HG03442 (cell line): ENCODE data around the gene ARHGAP18.

Experiments
- ATAC-seq: cut with Tn5 transposase; IDR thresholded peaks from one replicate; pipeline ENCODE4 v1.9.1; 2021; ENCODE audit warnings: mild to moderate bottlenecking, moderate library complexity; ENCODE audit not compliant: unreplicated experiment

ARHGAP18 gene

DNA sequence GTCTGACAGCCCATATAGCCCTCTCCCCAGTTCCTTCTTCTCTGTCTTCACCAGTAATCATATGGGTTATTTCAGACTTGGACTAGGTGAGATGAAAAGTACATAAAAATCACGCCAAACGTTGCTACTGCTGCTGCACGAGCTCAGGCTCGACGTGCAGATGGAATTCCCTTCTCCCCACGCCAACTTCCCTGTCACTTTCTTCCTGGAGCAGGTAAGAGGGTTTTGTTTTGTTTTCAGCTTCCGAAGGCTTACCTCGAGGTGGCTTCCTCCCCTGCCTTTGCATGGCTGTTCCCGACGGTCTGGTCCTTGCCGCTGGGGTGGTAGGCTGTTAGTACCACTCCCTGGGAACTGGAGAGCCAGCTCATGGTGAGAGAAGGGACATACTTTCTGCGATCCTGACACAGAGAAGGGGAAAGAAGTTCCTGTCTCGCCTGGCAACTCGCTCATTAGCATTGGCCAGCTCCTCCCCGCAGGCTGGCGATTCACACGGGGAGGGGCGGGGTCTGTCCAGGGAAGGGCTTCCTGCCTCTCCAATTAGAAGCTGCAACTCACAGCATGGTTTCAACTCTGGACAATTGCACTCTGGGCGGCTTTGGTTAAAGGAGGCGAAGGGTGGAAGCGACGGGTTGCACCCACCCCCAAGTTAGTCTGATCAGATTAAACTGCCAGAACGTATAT is at the start of gene ARHGAP18:
TSS of gene ARHGAP18 (minus strand) at position 409 of the 681 bp plus-strand sequence. CDS start at position 368, 41 bp downstream.
- ATAC-seq, result peak; percentile 94

GRCh38 chr6:129755787-129756186 is 45.8 kb upstream of the ARHGAP18 start:
- no peak for ATAC-seq

GRCh38 chr6:129754750-129755149 is 44.8 kb upstream of the ARHGAP18 start:
- no peak for ATAC-seq

DNA sequence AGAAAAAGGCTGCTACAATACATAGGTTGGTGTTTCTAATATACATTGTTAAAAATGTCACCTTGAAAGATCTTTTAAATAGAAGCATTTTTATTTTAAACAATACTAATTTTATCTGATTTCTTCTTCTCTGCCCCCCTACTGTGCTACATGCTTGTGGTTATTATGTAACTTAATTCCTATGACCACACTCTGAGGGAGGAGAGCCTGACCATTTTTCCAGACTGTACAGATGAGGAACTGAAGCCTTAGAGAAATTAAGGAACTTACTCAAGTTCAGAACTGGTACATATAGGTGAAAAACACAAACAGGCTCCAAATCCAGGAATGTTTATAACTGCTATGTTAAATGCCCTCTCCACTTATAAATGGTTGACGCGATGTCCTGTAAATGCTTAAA is 43.4 kb upstream of the ARHGAP18 start:
- no peak for ATAC-seq

DNA sequence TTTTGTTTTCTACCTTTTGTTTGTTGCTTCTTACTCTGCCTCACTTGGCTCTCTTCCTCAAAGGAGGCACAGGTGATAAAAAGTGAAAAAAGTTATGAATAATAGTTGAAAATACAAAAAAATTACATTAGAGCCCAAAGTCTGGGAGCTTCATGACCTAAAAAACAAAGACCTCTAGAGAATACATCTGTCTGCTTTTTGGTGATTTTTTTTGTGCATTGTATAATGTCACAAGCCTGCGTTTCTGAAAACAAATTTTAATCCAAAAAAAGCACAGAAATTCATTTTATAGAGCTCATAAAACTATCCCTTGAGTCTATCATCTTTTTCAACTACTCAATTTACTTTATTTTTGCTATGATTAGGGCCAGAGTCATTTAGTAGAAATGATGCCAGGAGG is 41.4 kb upstream of the ARHGAP18 start:
- ATAC-seq, result no peak

- ATAC-seq, result no peak
Observed at GRCh38 chr6:129750360-129750759, 40.4 kb upstream of the ARHGAP18 start.

DNA sequence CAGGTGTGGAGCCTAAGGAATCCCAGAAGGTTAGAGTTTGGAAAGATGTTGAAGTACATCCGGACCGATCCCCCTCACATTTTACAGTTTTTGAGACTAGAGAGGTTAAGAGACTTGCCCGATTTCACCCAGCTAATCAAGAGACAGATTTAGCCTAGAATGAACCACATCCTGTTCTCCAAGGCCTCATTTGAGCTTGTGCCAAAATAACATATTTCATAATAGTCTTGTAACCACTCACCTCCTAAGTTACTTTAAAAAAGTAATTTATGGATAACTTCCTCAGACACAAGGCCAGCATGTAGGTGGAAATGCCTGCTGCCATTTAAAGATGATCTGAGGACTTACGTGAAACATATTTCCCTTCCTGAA is 39.8 kb upstream of the ARHGAP18 start:
- ATAC-seq, result peak; percentile 38

- no peak for ATAC-seq
Observed at GRCh38 chr6:129748901-129749748, 39.1 kb upstream of the ARHGAP18 start.

GRCh38 chr6:129748212-129748900 is 38.4 kb upstream of the ARHGAP18 start:
- peak; percentile 90 for ATAC-seq

DNA sequence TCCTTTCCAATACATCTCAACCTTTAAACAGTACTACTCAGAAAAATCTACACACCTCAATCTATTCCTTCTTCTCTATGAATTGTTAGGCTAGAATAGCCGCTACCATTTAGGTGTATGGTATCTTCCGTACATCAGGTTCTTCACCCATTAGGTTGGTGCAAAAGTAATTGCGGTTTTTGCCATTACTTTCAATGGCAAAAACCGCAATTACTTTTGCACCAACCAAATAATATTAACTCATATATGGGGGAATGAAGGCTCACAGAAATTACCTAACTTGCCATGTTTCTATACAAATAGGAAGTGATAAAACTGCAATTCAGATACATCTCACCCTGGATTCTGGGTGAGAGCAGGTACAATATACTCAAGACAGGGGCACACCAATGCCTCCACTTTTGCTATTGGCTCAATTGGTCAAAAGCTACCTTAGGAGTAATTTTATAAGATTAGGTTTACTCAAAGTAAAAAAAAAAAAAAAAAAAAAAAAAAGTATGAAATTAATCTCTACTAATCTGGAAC is 37.7 kb upstream of the ARHGAP18 start:
- no peak for ATAC-seq

DNA sequence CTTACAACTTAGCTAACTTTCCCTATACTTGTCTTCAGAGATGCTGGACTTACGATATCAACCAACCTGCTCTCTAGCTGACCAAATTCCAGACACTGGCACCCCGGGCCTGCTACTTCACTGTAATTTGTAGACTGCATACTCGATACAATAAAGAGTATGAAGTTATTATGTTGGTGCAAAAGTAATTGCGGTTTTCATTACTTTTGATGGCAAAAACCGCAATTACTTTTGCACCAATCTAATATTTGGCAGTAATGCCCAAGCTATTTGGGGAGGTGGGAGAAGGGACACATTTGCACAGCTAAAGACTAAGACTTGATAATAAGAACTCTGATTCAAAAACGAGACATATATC is 34.9 kb upstream of the ARHGAP18 start:
- no peak for ATAC-seq

DNA sequence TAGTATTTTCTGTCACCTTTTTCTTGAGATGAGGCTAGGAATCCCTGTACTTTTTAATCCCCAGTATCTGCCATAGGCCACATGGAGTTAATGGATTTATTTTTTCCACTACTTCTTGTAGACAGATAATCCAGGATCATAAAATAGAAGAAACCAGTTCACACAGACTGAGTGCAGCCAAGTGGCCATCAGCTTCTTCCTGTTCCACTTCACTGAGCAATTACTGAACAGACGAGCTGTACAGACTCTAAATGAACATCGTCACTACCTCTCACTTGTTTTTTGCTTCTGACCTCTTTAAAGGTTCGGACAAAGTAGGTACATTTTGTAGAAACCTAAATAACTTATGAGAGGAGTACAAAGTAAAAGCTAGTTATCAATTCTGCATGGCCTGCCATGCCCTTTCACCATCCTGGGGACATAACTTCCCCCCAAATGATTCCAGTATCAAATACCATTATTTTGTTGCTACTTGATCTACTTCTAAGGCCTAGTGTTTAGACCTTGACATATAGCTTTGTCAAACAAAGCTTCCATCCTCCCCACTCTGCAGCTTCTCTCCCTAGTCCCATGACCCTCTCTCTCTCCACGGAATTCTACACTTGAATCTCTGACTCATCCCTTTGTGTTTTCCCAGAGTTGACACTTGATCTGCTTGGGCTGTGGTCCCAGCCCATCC is 34.4 kb upstream of the ARHGAP18 start:
- ATAC-seq, result no peak

DNA sequence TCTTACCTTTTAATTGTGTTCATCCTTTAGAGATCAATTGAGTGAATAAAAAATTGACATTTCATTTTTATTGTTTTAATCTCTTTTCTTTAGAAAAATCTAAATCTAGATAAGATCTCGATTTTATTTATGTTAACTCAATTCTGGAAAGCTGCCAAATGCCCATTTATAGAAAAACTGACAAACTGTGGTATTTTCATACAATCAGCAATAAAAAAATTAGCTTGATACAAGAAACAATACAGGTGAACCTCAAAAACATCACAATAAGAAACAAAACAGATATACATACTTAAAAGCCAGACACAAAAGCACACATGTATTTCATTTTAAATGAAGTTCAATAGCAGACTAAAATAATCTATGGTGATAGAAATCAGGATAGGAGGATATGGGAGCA is 30.0 kb upstream of the ARHGAP18 start:
- no peak for ATAC-seq

- no peak for ATAC-seq
Observed at GRCh38 chr6:129736105-129736504, 26.1 kb upstream of the ARHGAP18 start.

DNA sequence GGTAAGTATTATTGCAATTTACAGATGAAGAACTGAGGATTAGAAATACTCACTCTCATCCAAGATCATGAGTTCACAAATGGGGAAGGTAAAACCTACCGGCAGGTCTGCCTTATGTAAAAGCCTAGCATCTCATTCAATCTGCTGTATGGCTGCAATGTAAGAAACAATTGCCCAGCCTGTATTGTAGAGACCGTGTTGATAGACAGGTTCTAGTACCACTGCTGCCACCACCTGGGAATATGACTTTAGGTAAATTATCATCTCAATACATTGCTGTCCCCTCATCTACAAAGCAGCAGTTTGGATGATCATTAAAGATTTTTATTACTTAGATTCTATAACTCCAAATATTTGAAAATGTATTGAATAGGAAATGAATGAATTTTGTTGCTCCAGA is 23.3 kb upstream of the ARHGAP18 start:
- no peak for ATAC-seq

DNA sequence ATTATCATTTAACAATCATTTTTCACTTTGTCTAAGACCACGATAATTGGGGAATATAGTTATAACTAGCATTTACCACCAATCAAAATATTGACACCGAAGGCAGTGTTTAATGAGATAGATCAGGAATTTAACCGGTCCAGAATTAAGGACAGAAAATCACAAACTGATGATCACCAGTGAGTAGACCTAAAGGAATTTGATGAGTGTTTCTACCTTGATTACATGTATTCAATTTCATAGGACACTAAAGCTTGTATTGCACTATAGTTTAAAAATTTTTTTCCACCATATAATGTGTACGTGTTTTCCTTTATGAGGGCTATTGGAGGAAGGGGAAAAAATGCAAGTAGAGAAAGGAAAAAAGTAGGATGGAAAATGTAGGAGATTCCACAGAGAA is 22.6 kb upstream of the ARHGAP18 start:
- ATAC-seq, result no peak

DNA sequence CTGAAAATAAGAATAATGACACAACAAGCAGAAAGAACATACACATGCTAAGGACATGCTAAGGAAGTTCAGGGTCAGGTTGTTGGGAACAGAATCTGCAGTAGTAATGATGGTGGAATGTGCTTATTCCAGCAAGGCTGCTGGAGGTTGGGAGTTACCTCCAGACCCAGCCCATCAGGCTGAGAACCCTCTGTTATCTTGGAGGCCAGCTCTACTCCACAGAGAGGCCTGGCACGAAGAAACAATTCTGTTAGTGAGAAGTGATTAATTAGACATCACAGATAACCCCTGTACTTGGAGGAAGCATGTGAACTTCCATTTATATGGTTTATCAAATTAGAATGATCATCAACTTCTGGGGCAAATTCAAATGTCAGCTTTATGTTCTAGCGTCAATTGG is 22.1 kb upstream of the ARHGAP18 start:
- ATAC-seq, result no peak

- no peak for ATAC-seq
Observed at GRCh38 chr6:129731428-129731827, 21.5 kb upstream of the ARHGAP18 start.

DNA sequence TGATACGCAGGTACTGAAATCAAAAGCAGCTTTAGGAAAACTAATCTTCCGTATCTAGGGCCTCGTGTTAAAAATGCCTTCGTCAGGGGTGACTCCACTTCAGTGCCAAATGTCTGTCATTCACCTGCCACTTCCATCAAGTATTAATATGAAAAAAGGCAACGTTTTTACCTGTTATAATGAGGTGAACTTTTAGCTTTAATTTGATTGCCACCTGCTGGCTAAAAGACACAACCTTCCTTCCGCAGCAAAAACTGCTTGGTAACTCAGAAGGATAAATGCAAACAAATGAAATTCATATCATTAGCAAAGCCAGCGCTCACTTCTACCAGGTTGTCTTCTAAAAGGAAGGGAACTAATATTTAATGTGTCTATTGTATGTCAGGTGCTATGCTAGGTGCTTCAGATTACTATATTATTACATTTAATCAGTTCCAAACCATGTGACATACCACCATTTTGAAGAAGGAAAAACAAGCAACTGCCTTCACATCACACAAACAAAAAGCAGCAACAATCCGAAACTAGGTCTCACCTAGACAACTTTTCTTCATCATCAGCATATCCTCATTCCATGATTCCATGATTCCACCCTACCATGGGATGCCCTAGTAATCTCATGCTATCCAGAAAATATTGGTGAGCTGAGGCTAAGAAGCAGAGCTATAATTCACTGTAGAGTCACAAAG is 20.6 kb upstream of the ARHGAP18 start:
- peak; percentile 58 for ATAC-seq

DNA sequence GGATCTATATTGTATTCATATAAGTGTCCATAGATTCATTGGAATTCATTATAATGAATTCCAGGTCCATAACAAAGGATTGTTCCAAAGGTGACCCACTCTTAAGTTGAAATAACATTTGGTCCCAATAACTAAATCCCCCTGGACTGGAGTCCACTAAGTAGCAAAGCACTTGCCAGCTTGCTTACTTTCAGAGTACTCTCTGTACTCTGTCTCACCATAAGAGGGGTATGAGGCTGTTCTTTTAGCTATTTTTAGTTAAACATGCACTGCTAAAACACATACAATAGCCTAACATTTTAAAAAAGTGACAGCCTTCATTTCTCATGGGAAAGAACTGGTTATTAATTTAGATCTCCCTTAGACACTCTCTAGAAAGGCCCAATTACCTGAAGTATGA is 16.7 kb upstream of the ARHGAP18 start:
- no peak for ATAC-seq
